HepG2 (cell line): ENCODE measurements around the gene MORN5. TPM values are rescaled to one million over a fixed set of nuclear protein-coding genes. Genes with fewer than 3 reads are reported as not detected.

Experiments used
- BCL6 ChIP-seq: IDR thresholded peaks from 2 replicates; pipeline ENCODE4 v1.6.1; 2016; ENCODE audit warnings: missing genetic modification reagents, missing compliant biosample characterization
- FOXO1 ChIP-seq: sonication (generic); formaldehyde crosslinking; IDR thresholded peaks from 2 replicates; pipeline ENCODE4 v1.4.0; 2020; ENCODE audit warnings: missing genetic modification reagents
- HMG20B ChIP-seq: conservative IDR thresholded peaks from 2 replicates; pipeline ENCODE4 v1.6.1; 2016; ENCODE audit warnings: missing genetic modification reagents, missing compliant biosample characterization
- HNRNPLL ChIP-seq: fragments of 200-400 bp; formaldehyde crosslinking; IDR thresholded peaks from 2 replicates; pipeline ENCODE4 v1.6.1; 2017; ENCODE audit warnings: mild to moderate bottlenecking, low read depth, low read length; ENCODE audit not compliant: poor library complexity, severe bottlenecking
- PCBP1 ChIP-seq: fragments of 200-400 bp; formaldehyde crosslinking; IDR thresholded peaks from 2 replicates; pipeline ENCODE4 v1.6.1; 2017; ENCODE audit warnings: mild to moderate bottlenecking, low read depth, low read length, borderline replicate concordance
- TSC22D2 ChIP-seq: sonication (generic); formaldehyde crosslinking; IDR thresholded peaks from 2 replicates; pipeline ENCODE4 v1.5.1; 2020; ENCODE audit warnings: missing genetic modification reagents, mild to moderate bottlenecking, borderline replicate concordance
- ZNF451 ChIP-seq: sonication (generic); formaldehyde crosslinking; IDR thresholded peaks from 2 replicates; pipeline ENCODE4 v1.5.0; 2020; ENCODE audit warnings: mild to moderate bottlenecking, missing genetic modification reagents
- polyA plus RNA-seq, 8 experiments: library from polyadenylated mRNA; depleted of rRNA in 3 of 8; stranded (reverse) in 7 of 8; unstranded in 1 of 8; fragments of >200 nt; fragmentation: Illumina TruSeq in 4 of 8; extraction: Trizol in 4 of 8; gene quantifications; 2 replicates each; pipeline versions ENCODE4 v1.2.1 to v1.2.3, GENCODE V29; 2011 to 2016; ENCODE audit warnings: low read depth in 4 of 8, missing spikeins in 1 of 8, mixed read lengths in 1 of 8; ENCODE audit not compliant: insufficient read depth in 1 of 8
- total RNA-seq, 5 experiments: library from RNA; depleted of rRNA; stranded (reverse); fragments of >200 nt; fragmentation: Illumina TruSeq; extraction: Trizol; gene quantifications; 2 replicates each; pipeline ENCODE4 v1.2.3, GENCODE V29; 2016; ENCODE audit warnings: low read depth in 1 of 5
- TF ChIP-seq, protein P1 (sequence below): sonication (generic); formaldehyde crosslinking; IDR thresholded peaks from 2 replicates; pipeline ENCODE4 v1.4.0; 2020; ENCODE audit warnings: mild to moderate bottlenecking, low read depth, missing genetic modification reagents
- TF ChIP-seq, protein P2 (sequence below): sonication (generic); formaldehyde crosslinking; IDR thresholded peaks from 2 replicates; pipeline ENCODE4 v1.4.0; 2020; ENCODE audit warnings: missing genetic modification reagents
- TF ChIP-seq, protein P3 (sequence below): sonication (generic); formaldehyde crosslinking; IDR thresholded peaks from 2 replicates; pipeline ENCODE4 v1.4.0; 2020; ENCODE audit warnings: missing genetic modification reagents, borderline replicate concordance
- TF ChIP-seq, protein P4 (sequence below): sonication (generic); formaldehyde crosslinking; IDR thresholded peaks from 2 replicates; pipeline ENCODE4 v1.4.0; 2020; ENCODE audit warnings: missing genetic modification reagents
- TF ChIP-seq, protein P5 (sequence below): sonication (generic); formaldehyde crosslinking; IDR thresholded peaks from 2 replicates; pipeline ENCODE4 v1.4.0; 2020; ENCODE audit warnings: missing genetic modification reagents, borderline replicate concordance
- TF ChIP-seq, protein P6 (sequence below): sonication (generic); formaldehyde crosslinking; IDR thresholded peaks from 2 replicates; pipeline ENCODE4 v1.4.0; 2020; ENCODE audit warnings: missing genetic modification reagents

The MORN5 gene
- total and polyA plus RNA-seq, 2 of the 13 experiments (the other 11 are each of a cell fraction or from before 2014, with no cell fraction given) = not detected

DNA sequence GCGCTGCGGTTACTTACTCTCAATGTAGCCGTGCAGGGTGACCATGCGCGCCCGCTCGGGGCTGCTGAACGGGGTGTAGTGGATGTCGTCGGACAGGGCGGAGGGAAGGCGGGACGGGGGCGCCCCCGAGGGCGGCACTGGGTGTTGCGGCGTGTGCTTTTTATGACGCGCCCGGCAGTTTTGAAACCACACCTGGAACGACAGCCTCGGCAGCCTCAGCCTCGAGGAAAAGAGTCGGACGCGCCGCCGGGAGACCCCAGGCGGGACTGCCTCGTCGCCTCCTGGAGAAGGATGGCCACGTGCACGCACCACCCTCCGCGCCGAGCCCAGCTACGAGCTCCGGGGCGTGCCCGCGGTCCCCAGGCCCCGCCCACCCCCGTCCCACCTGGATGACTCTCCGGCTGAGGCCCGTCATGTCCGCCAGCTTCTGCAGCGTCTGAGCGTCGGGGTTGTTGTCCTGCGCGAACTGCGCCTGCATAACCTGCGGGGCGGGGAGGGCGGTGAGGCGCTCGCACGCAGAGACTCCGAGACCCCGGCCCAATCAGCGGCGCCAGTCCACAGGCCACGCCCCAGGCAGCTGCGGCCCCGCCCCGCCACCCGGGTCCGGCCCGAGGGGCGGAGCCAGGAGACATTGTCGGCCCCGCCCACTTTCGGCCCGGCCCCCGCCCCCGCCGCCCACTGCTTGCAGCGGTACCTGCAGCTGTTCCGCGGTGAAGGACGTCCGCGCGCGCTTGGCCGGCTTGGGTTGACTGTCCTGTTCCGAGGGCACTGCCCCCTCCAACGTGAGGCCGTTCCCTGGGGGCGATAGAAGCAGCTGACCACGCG is 54.1 kb downstream of the MORN5 start (continued):
- TF ChIP-seq, protein P1, sequence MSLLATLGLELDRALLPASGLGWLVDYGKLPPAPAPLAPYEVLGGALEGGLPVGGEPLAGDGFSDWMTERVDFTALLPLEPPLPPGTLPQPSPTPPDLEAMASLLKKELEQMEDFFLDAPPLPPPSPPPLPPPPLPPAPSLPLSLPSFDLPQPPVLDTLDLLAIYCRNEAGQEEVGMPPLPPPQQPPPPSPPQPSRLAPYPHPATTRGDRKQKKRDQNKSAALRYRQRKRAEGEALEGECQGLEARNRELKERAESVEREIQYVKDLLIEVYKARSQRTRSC (CRISPR knock-in tag) = no peak
- peak; percentile 96 for TF ChIP-seq HNRNPLL
- TF ChIP-seq, protein P2, sequence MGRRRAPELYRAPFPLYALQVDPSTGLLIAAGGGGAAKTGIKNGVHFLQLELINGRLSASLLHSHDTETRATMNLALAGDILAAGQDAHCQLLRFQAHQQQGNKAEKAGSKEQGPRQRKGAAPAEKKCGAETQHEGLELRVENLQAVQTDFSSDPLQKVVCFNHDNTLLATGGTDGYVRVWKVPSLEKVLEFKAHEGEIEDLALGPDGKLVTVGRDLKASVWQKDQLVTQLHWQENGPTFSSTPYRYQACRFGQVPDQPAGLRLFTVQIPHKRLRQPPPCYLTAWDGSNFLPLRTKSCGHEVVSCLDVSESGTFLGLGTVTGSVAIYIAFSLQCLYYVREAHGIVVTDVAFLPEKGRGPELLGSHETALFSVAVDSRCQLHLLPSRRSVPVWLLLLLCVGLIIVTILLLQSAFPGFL (CRISPR knock-in tag) = no peak
- TF ChIP-seq FOXO1 (CRISPR knock-in tag) = no peak
- TF ChIP-seq BCL6 = no peak
- TF ChIP-seq ZNF451 (CRISPR knock-in tag) = peak; percentile 69; the same call in 1 of the 2 replicates
- TF ChIP-seq PCBP1 = no peak
- TF ChIP-seq, protein P3, sequence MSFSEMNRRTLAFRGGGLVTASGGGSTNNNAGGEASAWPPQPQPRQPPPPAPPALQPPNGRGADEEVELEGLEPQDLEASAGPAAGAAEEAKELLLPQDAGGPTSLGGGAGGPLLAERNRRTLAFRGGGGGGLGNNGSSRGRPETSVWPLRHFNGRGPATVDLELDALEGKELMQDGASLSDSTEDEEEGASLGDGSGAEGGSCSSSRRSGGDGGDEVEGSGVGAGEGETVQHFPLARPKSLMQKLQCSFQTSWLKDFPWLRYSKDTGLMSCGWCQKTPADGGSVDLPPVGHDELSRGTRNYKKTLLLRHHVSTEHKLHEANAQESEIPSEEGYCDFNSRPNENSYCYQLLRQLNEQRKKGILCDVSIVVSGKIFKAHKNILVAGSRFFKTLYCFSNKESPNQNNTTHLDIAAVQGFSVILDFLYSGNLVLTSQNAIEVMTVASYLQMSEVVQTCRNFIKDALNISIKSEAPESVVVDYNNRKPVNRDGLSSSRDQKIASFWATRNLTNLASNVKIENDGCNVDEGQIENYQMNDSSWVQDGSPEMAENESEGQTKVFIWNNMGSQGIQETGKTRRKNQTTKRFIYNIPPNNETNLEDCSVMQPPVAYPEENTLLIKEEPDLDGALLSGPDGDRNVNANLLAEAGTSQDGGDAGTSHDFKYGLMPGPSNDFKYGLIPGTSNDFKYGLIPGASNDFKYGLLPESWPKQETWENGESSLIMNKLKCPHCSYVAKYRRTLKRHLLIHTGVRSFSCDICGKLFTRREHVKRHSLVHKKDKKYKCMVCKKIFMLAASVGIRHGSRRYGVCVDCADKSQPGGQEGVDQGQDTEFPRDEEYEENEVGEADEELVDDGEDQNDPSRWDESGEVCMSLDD (CRISPR knock-in tag) = no peak
- TF ChIP-seq, protein P4, sequence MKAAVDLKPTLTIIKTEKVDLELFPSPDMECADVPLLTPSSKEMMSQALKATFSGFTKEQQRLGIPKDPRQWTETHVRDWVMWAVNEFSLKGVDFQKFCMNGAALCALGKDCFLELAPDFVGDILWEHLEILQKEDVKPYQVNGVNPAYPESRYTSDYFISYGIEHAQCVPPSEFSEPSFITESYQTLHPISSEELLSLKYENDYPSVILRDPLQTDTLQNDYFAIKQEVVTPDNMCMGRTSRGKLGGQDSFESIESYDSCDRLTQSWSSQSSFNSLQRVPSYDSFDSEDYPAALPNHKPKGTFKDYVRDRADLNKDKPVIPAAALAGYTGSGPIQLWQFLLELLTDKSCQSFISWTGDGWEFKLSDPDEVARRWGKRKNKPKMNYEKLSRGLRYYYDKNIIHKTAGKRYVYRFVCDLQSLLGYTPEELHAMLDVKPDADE (CRISPR knock-in tag) = peak; percentile 73; the same call in 1 of the 2 replicates
- peak; percentile 36; the same call in 1 of the 2 replicates for TF ChIP-seq TSC22D2
- TF ChIP-seq, protein P5, sequence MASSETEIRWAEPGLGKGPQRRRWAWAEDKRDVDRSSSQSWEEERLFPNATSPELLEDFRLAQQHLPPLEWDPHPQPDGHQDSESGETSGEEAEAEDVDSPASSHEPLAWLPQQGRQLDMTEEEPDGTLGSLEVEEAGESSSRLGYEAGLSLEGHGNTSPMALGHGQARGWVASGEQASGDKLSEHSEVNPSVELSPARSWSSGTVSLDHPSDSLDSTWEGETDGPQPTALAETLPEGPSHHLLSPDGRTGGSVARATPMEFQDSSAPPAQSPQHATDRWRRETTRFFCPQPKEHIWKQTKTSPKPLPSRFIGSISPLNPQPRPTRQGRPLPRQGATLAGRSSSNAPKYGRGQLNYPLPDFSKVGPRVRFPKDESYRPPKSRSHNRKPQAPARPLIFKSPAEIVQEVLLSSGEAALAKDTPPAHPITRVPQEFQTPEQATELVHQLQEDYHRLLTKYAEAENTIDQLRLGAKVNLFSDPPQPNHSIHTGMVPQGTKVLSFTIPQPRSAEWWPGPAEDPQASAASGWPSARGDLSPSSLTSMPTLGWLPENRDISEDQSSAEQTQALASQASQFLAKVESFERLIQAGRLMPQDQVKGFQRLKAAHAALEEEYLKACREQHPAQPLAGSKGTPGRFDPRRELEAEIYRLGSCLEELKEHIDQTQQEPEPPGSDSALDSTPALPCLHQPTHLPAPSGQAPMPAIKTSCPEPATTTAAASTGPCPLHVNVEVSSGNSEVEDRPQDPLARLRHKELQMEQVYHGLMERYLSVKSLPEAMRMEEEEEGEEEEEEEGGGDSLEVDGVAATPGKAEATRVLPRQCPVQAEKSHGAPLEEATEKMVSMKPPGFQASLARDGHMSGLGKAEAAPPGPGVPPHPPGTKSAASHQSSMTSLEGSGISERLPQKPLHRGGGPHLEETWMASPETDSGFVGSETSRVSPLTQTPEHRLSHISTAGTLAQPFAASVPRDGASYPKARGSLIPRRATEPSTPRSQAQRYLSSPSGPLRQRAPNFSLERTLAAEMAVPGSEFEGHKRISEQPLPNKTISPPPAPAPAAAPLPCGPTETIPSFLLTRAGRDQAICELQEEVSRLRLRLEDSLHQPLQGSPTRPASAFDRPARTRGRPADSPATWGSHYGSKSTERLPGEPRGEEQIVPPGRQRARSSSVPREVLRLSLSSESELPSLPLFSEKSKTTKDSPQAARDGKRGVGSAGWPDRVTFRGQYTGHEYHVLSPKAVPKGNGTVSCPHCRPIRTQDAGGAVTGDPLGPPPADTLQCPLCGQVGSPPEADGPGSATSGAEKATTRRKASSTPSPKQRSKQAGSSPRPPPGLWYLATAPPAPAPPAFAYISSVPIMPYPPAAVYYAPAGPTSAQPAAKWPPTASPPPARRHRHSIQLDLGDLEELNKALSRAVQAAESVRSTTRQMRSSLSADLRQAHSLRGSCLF = peak; percentile 53; the same call in 1 of the 2 replicates
- TF ChIP-seq HMG20B (CRISPR knock-in tag) = 0 out of 2 replicates have a peak, but pooled peaks have one; percentile 13
- TF ChIP-seq, protein P6, sequence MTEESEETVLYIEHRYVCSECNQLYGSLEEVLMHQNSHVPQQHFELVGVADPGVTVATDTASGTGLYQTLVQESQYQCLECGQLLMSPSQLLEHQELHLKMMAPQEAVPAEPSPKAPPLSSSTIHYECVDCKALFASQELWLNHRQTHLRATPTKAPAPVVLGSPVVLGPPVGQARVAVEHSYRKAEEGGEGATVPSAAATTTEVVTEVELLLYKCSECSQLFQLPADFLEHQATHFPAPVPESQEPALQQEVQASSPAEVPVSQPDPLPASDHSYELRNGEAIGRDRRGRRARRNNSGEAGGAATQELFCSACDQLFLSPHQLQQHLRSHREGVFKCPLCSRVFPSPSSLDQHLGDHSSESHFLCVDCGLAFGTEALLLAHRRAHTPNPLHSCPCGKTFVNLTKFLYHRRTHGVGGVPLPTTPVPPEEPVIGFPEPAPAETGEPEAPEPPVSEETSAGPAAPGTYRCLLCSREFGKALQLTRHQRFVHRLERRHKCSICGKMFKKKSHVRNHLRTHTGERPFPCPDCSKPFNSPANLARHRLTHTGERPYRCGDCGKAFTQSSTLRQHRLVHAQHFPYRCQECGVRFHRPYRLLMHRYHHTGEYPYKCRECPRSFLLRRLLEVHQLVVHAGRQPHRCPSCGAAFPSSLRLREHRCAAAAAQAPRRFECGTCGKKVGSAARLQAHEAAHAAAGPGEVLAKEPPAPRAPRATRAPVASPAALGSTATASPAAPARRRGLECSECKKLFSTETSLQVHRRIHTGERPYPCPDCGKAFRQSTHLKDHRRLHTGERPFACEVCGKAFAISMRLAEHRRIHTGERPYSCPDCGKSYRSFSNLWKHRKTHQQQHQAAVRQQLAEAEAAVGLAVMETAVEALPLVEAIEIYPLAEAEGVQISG (CRISPR knock-in tag) = peak; percentile 57
